Loucy (cell line): Measurements from ENCODE around the gene GCKR.

Source experiments
- H2AFZ ChIP-seq: fragments of 200-600 bp; sonication (generic); 2 replicates; pipeline ENCODE4 v1.6.0; 2016; ENCODE audit warnings: antibody characterized with exemption, mild to moderate bottlenecking, low read length, moderate library complexity
- H3F3A ChIP-seq: fragments of 200-600 bp; 2 replicates; pipeline ENCODE4 v1.6.0; 2016; ENCODE audit warnings: antibody characterized with exemption, low read depth, mild to moderate bottlenecking
- H3K27me3 ChIP-seq: fragments of 200-600 bp; sonication (generic); 2 replicates; pipeline ENCODE4 v1.6.1; 2014; ENCODE audit warnings: low read length, mild to moderate bottlenecking; ENCODE audit not compliant: insufficient read depth, poor library complexity, severe bottlenecking
- H3K36me3 ChIP-seq: fragments of 200-600 bp; sonication (generic); 2 replicates; pipeline ENCODE4 v1.6.1; 2016; ENCODE audit warnings: low read length; ENCODE audit not compliant: insufficient read depth
- H3K4me1 ChIP-seq: fragments of 200-600 bp; sonication (generic); 2 replicates; pipeline ENCODE4 v1.5.1; 2014; ENCODE audit warnings: low read length, mild to moderate bottlenecking; ENCODE audit not compliant: insufficient read depth, poor library complexity, severe bottlenecking
- H3K4me2 ChIP-seq: fragments of 200-600 bp; sonication (generic); 2 replicates; pipeline ENCODE4 v1.6.0; 2014; ENCODE audit warnings: antibody characterized with exemption, low read length, low read depth, mild to moderate bottlenecking; ENCODE audit not compliant: poor library complexity, severe bottlenecking
- H3K4me3 ChIP-seq: fragments of 200-600 bp; sonication (generic); 2 replicates; pipeline ENCODE4 v1.5.1; 2014; ENCODE audit warnings: low read length, mild to moderate bottlenecking, mixed read lengths; ENCODE audit not compliant: poor library complexity, severe bottlenecking
- H3K79me2 ChIP-seq: fragments of 200-600 bp; sonication (generic); 2 replicates; pipeline ENCODE4 v1.6.1; 2014; ENCODE audit warnings: low read length; ENCODE audit not compliant: insufficient read depth
- H3K9ac ChIP-seq: fragments of 200-600 bp; sonication (generic); 2 replicates; pipeline ENCODE4 v1.6.0; 2014; ENCODE audit warnings: mild to moderate bottlenecking, low read depth, low read length, moderate library complexity; ENCODE audit not compliant: poor library complexity, severe bottlenecking
- H3K9me2 ChIP-seq: fragments of 200-600 bp; sonication (generic); replicated peaks from 2 replicates; pipeline ENCODE4 v1.6.1; 2016; ENCODE audit warnings: low read depth, low read length, mixed read lengths
- H3K9me3 ChIP-seq: fragments of 200-600 bp; sonication (generic); 2 replicates; pipeline ENCODE4 v1.6.1; 2014; ENCODE audit warnings: mild to moderate bottlenecking, antibody characterized with exemption, low read length, low read depth; ENCODE audit not compliant: insufficient read depth
- H4K20me1 ChIP-seq: fragments of 200-600 bp; sonication (generic); 2 replicates; pipeline ENCODE4 v1.6.0; 2014; ENCODE audit warnings: antibody characterized with exemption, low read length, mild to moderate bottlenecking; ENCODE audit not compliant: insufficient read depth, poor library complexity, severe bottlenecking
- EZH2phosphoT487 ChIP-seq: fragments of 200-600 bp; IDR thresholded peaks from 2 replicates; pipeline ENCODE4 v1.6.1; 2018; ENCODE audit warnings: antibody characterized with exemption, mild to moderate bottlenecking, moderate library complexity, borderline replicate concordance
- TF ChIP-seq, protein P1 (sequence below): fragments of 200-600 bp; sonication (generic); conservative IDR thresholded peaks from 2 replicates; pipeline ENCODE4 v1.5.1; 2014; ENCODE audit warnings: mild to moderate bottlenecking, antibody characterized with exemption, low read length

The GCKR gene

DNA sequence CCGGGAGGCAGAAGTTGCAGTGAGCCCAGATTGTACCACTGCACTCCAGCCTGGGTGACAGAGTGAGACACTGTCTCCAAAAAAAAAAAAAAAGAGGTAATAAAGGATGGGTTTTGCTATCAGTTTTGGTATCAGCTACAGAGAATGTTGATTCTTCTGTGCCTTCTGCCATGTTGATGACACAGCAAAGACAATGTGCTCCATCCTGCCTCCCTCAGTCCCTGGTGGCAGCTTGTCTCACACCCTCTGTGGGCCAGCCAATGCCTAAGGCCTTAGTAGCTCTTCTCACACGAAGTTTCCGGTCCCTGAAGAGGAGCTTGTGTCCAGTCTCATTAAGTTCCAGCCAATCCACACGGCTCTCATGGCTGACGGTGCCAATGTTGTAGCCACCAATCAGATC, 24.7 kb upstream of the GCKR start:
- no peaks in the 10 kb centered on the region for H3K36me3 ChIP-seq
- no peak for TF ChIP-seq EZH2phosphoT487
- TF ChIP-seq, protein P1, sequence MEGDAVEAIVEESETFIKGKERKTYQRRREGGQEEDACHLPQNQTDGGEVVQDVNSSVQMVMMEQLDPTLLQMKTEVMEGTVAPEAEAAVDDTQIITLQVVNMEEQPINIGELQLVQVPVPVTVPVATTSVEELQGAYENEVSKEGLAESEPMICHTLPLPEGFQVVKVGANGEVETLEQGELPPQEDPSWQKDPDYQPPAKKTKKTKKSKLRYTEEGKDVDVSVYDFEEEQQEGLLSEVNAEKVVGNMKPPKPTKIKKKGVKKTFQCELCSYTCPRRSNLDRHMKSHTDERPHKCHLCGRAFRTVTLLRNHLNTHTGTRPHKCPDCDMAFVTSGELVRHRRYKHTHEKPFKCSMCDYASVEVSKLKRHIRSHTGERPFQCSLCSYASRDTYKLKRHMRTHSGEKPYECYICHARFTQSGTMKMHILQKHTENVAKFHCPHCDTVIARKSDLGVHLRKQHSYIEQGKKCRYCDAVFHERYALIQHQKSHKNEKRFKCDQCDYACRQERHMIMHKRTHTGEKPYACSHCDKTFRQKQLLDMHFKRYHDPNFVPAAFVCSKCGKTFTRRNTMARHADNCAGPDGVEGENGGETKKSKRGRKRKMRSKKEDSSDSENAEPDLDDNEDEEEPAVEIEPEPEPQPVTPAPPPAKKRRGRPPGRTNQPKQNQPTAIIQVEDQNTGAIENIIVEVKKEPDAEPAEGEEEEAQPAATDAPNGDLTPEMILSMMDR = no peak
- no peak overlapping the region for H3K4me2 ChIP-seq

DNA sequence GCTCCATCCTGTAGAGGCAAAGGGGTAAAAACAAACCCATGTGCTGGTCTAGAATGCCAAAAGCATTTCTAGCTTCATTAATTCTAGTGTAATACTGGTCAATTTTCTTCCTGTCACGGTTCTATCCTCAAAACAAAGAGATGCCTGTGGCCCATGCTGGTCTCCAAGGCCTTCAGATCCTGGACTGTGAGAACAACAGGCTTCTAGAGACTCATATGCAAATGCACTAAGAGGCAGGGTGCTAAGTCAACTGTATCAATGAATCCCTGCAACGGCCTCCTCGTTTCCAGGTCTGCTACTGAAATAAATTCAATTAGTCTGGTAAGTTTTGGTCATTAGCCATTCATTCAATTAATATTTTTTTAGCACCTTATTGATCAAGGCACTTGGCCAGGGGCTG, 11.1 kb upstream of the GCKR start:
- Histone ChIP-seq H3K9me2 (no peaks in the 10 kb centered on the region), H3K79me2 (no peaks in the 10 kb centered on the region), H3K4me1 (peaks cover 7% of the 10 kb centered on the region), H3K9me3 (no peaks in the 10 kb centered on the region), H3F3A (no peaks in the 10 kb centered on the region), H3K27me3 (no peaks in the 10 kb centered on the region), H4K20me1 (no peaks in the 10 kb centered on the region), H3K36me3 (no peaks in the 10 kb centered on the region), H3K9ac (peak overlapping the region; percentile 19), H3K4me3 (no peak overlapping the region), H3K4me2 (no peak overlapping the region), H2AFZ (no peak overlapping the region)
- TF ChIP-seq EZH2phosphoT487 = no peak
- TF ChIP-seq, protein P1 = no peak

More for the DNA sequence above, 24.7 kb upstream of the GCKR start:
- H3K27me3 ChIP-seq = no peaks in the 10 kb centered on the region
- no peaks in the 10 kb centered on the region for H4K20me1 ChIP-seq
- H3K9me3 ChIP-seq = no peaks in the 10 kb centered on the region
- H3K79me2 ChIP-seq = no peaks in the 10 kb centered on the region
- no peak overlapping the region for H3K9ac ChIP-seq
- no peaks in the 10 kb centered on the region for H3F3A ChIP-seq
- H3K4me1 ChIP-seq = no peaks in the 10 kb centered on the region
- H2AFZ ChIP-seq = no peak overlapping the region
- no peak overlapping the region for H3K4me3 ChIP-seq
- H3K9me2 ChIP-seq = no peaks in the 10 kb centered on the region

DNA sequence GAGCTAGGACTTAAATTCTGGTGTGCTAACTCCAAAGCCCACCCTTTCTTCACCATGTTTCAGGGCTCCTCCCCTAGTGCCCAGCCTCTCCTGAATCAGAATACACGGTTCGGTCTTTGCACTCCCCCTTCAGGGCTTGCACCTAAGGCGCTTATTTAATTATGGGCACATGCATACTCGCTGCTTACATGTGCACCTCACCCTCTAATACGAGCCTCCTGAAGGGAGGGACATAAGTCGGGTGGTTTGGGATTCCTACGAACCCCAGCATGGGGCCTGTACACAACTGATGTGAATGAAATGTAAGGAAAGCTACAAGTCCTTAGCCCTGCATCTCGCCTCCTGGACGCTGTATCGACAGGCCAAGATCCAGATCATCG, 7.5 kb upstream of the GCKR start:
- Histone ChIP-seq H3K9ac (peak overlapping the region; percentile 59), H2AFZ (peak overlapping the region; percentile 87)

More for the DNA sequence above, 7.5 kb upstream of the GCKR start:
- Histone ChIP-seq H4K20me1 (no peaks in the 10 kb centered on the region), H3K9me3 (no peaks in the 10 kb centered on the region), H3K9me2 (no peaks in the 10 kb centered on the region), H3K27me3 (no peaks in the 10 kb centered on the region), H3K79me2 (no peaks in the 10 kb centered on the region), H3K4me2 (peak overlapping the region; percentile 93), H3K36me3 (no peaks in the 10 kb centered on the region), H3K4me1 (peaks cover 7% of the 10 kb centered on the region), H3F3A (no peaks in the 10 kb centered on the region), H3K4me3 (peak overlapping the region; percentile 79)
- TF ChIP-seq, protein P1 = peak; percentile 36; the same call in 1 of the 2 replicates
- no peak for TF ChIP-seq EZH2phosphoT487
